Parathyroid adenoma (tissue), 2 donors: Measurements from ENCODE around the gene KCNJ1.

Source experiments
- H2AFZ ChIP-seq: fragments of 300-600 bp; sonication (generic); one replicate; pipeline ENCODE4 v1.7.0; 2017; ENCODE audit warnings: antibody characterized with exemption, mild to moderate bottlenecking
- H3K27ac ChIP-seq: fragments of 300-600 bp; sonication (generic); one replicate; pipeline ENCODE4 v1.7.0; 2017
- H3K27me3 ChIP-seq: fragments of 300-600 bp; sonication (generic); one replicate; pipeline ENCODE4 v1.7.0; 2017; ENCODE audit warnings: low read length; ENCODE audit not compliant: control insufficient read depth, insufficient read depth
- H3K36me3 ChIP-seq: fragments of 300-600 bp; sonication (generic); one replicate; pipeline ENCODE4 v1.7.0; 2017; ENCODE audit warnings: low read length; ENCODE audit not compliant: control insufficient read depth, insufficient read depth
- H3K4me1 ChIP-seq: fragments of 300-600 bp; sonication (generic); one replicate; pipeline ENCODE4 v1.7.0; 2017; ENCODE audit warnings: control low read depth
- H3K4me2 ChIP-seq: fragments of 300-600 bp; sonication (generic); one replicate; pipeline ENCODE4 v1.7.0; 2017; ENCODE audit warnings: low read length
- H3K4me3 ChIP-seq: fragments of 300-600 bp; sonication (generic); one replicate; pipeline ENCODE4 v1.7.0; 2017; ENCODE audit warnings: low read depth, low read length
- H3K79me2 ChIP-seq: fragments of 300-600 bp; sonication (generic); one replicate; pipeline ENCODE4 v1.7.0; 2017; ENCODE audit warnings: control low read depth
- H3K9ac ChIP-seq: fragments of 300-600 bp; sonication (generic); one replicate; pipeline ENCODE4 v1.7.0; 2017; ENCODE audit warnings: mild to moderate bottlenecking
- H3K9me3 ChIP-seq: fragments of 300-600 bp; sonication (generic); one replicate; pipeline ENCODE4 v1.7.0; 2017; ENCODE audit warnings: low read length; ENCODE audit not compliant: control insufficient read depth
- CTCF ChIP-seq: fragments of 300-600 bp; sonication (generic); IDR thresholded peaks from one replicate; pipeline ENCODE4 v1.7.0; 2017; ENCODE audit warnings: antibody characterized with exemption, mild to moderate bottlenecking
- donor health status: primary hyperparathyroidism.

Gene KCNJ1

GRCh38 chr11:128830290-128831173 is 36.6 kb downstream of the KCNJ1 start:
- TF ChIP-seq CTCF: no peak
- no peaks in the 10 kb centered on the region for H3K79me2 ChIP-seq
- H3K27me3 ChIP-seq: no peaks in the 10 kb centered on the region
- H2AFZ ChIP-seq: no peak overlapping the region
- peak overlapping the region; percentile 16 for H3K4me3 ChIP-seq
- H3K9ac ChIP-seq: no peak overlapping the region
- no peaks in the 10 kb centered on the region for H3K36me3 ChIP-seq
- H3K27ac ChIP-seq: no peak overlapping the region
- no peaks in the 10 kb centered on the region for H3K4me1 ChIP-seq
- no peak overlapping the region for H3K4me2 ChIP-seq
- no peaks in the 10 kb centered on the region for H3K9me3 ChIP-seq

GRCh38 chr11:128828350-128828749 is 38.7 kb downstream of the KCNJ1 start:
- no peak for TF ChIP-seq CTCF
- Histone ChIP-seq H3K9ac (no peak overlapping the region), H3K79me2 (no peaks in the 10 kb centered on the region), H3K9me3 (no peaks in the 10 kb centered on the region), H3K4me1 (no peaks in the 10 kb centered on the region), H3K27me3 (no peaks in the 10 kb centered on the region), H3K4me3 (no peak overlapping the region), H3K36me3 (no peaks in the 10 kb centered on the region), H3K4me2 (no peak overlapping the region), H3K27ac (no peak overlapping the region), H2AFZ (no peak overlapping the region)

- Histone ChIP-seq H2AFZ (no peak overlapping the region), H3K36me3 (no peaks in the 10 kb centered on the region), H3K9me3 (no peaks in the 10 kb centered on the region), H3K4me2 (no peak overlapping the region), H3K27me3 (no peaks in the 10 kb centered on the region), H3K27ac (no peak overlapping the region), H3K4me3 (no peak overlapping the region), H3K79me2 (no peaks in the 10 kb centered on the region), H3K9ac (no peak overlapping the region), H3K4me1 (no peaks in the 10 kb centered on the region)
- TF ChIP-seq CTCF: no peak
These were observed 39.8 kb downstream of the KCNJ1 start for GRCh38 chr11:128827191-128827893.

- no peaks in the 10 kb centered on the region for H3K27me3 ChIP-seq
- H3K9ac ChIP-seq: no peak overlapping the region
- TF ChIP-seq CTCF: no peak
- no peak overlapping the region for H3K4me2 ChIP-seq
- H3K9me3 ChIP-seq: no peaks in the 10 kb centered on the region
- no peaks in the 10 kb centered on the region for H3K4me1 ChIP-seq
- no peaks in the 10 kb centered on the region for H3K79me2 ChIP-seq
- H2AFZ ChIP-seq: no peak overlapping the region
- no peaks in the 10 kb centered on the region for H3K36me3 ChIP-seq
- H3K27ac ChIP-seq: no peak overlapping the region
- no peak overlapping the region for H3K4me3 ChIP-seq
These were observed 41.9 kb downstream of the KCNJ1 start for GRCh38 chr11:128825050-128825784.
